ENCODE data around the gene WDR1.

Gene WDR1

DNA sequence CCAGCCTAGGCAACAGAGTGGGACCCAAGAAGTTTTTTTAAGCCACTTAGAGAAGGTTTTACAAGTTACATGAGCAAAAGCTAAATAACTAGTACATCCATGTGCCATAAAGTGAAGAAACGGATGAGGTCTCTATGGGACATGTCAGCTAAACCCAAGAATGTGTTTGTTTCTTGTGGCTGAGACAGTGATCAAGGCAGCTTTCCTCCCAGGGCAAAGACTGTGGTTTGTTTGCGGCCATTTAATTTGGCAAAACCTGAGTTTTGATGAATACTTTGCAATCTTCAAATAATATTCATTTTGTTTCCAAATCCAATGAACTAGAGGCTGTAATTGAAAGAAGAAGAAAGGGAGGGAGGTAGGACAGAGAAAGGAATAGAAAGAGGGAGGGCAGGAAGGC, 50.4 kb downstream of the WDR1 start:
- no peak for DNase-seq

DNA sequence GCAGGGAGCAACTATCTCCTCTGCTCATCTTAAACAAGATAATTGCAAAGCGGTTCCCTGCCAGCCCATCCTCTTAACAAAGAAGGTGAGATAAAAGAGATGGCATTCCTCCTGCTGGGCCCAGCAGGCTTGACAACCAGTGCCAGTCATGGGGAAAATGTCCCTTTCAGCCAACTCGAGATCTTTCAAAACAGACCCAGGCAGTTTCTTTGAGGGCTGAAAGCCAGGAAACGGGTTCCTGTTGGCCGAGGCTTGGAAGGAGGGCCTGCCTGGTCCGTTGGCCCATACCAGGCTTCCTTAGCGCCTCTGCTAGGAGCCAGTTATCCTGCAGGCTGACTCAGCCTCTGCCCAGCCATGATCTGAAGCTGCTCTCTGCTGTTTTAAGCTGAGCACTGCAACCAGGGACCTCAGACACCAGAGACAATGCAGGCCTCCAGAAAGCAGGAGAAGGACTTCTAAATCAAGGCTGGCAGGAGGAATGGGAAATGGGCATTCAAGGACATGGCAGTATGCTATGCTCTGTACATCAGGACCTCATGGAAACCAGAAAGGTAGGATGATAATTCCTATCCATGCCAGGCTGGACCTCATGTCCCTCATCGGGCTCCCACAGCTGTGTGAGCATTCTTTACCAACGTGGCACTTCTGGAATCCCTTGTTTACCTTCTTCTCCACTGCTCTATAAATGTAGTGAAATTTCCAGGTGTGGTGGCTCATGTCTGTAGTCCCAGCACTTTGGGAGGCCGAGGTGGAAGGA, 52.9 kb downstream of the WDR1 start:
- no peak for DNase-seq

DNA sequence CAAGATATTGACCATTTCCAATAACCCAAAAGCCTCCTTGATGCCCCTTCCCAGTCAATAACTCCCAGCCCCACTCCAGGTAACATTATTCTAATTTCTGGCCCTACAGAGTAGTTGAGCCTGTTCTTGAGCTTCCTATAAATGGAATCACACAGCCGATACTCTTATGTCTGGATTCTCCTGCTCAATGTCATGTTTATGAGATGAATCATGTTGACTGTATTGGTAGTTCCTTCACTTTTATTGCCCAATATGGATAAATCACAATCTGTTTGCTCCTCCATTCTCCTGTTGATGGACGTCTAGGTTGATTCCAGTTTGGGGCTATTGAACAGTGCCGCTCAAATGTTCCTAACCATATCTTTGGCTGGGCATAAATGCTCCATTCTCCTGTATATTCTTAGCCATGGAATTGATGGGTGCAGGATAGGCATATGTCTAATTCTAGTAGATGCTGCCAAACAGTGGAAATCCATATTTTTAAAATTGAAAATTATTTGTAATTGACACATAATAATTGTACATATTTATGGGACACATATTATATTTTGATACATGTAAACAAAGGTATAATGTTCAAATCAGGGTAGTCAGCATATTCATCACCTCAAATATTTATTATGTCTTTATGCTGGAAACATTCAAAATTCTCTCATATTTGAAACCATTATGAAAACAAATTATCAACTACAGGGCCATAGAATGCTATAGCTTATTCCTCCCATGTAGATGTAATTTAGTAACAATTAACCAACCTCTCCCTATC, 54.8 kb downstream of the WDR1 start:
- no peak for DNase-seq

DNA sequence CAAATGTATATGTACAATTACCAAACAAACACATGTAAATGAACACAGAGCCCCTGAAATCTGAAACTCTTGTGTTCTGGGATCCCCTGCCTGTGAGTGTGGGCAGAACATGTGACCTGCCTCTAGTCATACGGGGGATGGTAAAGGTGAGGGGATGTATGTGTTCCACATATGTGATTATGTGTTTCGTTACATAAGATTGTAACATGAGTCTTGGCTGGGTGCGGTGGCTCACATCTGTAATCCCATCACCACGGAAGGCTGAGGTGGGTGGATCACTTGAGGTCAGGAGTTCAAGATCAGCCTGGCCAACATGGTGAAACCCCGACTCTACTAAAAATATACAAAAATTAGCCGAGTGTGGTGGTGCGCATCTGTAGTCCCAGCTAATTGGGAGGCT, 58.2 kb downstream of the WDR1 start:
- no peak for DNase-seq

DNA sequence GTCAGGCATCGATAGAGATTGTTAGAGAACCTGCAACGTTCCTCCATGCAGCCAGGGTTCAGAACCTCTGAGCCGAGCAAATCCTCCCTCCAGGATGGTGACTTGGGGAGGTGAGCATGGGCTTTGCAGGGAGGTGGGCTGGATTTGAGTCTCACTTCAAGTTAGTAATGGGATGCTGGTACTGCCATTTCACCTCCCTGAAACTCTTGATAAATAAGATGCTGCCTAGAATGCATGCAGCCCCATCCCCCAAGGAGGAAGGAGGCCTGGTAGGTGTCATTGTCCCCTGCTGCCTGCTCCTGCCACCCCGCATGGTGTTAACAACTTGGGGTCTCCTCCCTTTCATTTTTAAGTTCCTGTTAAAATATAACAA, 59.6 kb downstream of the WDR1 start:
- DNase-seq, result no peak

DNA sequence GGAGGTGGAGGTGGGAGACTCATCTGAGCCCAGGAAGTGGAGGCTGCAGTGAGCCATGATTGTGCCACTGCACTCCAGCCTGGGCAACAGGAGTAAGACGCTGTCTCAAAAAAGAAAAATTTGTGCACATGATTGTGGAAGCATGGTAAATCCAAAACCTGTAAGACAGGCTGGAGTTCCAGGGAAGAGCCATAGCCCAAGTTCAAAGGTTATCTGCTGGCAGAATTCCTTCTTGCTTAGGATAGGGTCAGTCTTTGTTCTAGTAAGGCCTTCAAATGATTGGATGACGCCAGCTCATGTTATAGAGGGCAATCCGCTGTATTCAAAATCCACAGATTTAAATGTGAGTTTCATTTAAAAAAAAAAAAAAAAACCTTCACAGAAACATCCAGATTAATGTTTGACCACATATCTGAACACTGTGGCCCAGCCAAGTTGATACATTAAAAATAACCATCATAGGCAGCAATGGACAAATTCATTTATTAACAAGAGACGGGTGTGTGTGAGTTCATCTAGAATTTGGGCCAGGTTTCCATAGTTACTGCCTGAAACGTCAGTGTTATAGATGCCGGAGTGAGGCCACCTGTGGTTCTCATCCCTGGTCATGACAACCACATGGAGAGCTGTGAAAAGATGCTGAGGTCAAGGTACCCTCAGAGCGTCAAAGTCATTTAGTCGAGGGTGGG, 60.1 kb downstream of the WDR1 start:
- no peak for DNase-seq

DNA sequence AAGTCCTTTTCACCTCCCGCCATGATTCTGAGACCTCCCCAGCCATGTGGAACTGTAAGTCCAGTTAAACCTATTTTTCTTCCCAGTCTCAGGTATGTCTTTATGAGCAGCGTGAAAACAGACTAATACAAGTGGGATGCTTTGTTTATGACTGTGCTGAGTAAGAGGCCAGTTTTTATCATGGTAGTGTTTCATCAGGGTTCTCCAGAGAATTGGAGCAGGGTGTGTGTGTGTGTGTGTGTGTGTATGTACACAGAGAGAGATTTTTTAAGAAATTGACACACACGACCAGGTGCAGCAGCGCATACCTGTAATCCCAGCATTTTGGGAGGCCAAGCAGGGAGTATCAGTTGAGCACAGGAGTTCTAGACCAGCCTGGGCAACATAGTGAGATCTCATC, 60.7 kb downstream of the WDR1 start:
- no peak for DNase-seq

DNA sequence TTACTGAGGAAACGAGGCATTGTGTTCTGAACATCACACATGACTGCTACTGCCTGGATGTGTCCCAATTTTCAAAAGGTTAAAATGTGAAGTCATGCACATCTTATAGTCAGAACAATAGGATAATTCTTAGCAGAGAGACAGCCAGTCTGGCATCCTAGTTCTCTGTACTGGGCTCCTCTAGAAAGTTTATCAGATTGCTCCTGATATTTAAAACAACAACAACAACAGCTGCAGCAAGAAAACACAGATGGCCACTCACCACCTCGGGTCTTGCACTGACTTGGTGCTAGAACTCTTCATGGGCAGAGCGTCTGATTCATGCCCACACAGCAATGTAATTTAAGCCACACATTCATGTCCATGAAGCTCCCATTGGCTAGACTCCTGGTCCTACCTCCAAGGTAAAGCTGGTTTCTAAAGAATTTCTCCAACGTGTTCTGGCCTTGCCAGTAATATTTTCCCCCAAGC, 62.0 kb downstream of the WDR1 start:
- DNase-seq, result no peak

DNA sequence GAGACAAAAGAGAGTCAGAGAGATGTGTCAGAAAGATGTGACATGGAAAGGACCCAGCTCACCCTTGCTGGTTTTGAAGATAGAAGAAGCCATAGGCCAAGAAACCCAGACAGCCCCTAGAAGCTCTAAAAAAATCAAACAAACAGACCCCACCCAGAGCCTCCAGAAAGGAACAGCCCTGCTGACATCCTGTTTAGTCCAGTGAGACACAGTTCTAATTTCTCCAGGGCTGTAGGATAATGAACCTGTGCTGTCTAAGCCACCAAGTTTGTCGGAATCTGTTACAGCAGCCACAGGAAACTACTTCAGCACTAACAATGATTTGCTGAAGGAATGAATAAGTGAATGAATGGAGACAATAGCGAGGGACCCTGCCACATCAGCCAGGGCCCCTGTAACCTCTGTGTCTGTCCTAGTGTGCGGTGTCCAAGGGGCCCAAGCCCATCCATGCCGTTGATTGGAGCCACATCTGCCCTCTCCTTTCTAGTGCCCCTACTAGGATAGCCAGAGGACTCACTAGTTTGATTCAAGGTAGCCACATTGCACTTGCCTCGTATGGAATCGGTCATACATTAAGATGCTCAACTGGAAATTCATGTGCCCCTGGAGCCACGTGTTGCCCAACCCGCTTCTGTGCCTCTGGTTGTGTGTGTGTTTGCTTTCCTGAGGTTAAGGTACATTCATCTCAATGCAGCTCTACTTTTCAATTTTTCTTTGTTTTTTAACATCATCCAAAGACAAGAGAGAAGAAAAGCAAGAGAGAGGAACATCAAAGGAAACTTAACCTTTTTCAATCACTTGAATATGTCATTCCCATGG, 62.8 kb downstream of the WDR1 start:
- no peak for DNase-seq

DNA sequence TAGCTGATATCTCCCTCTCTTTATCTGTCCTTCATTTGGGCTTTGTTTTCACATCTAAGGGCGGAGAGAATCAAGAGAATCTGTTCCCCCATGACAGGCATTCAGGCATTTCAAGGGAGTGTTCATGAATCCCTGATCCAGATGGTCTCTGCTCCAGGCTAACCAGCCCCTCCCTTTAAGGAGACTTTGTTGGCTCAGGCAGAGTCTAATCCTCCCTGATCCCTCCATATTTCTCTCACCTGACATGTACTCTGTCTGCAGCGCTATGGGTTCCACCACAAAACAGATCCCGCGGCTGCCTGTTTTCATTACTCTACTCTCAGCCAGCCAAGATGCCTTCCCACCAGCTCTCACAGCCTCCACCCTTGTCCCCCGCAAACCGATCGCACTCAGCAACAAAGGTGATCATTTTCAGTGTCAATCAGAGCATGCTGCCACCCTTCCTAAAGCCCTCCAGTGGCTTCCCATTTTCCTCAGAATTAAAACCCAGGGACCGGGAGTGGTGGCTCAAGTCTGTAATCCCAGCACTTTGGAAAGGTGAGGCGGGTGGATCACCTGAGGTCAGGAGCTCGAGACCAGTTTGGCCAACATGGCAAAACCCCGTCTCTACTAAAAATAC, 65.0 kb downstream of the WDR1 start:
- DNase-seq, result no peak

DNA sequence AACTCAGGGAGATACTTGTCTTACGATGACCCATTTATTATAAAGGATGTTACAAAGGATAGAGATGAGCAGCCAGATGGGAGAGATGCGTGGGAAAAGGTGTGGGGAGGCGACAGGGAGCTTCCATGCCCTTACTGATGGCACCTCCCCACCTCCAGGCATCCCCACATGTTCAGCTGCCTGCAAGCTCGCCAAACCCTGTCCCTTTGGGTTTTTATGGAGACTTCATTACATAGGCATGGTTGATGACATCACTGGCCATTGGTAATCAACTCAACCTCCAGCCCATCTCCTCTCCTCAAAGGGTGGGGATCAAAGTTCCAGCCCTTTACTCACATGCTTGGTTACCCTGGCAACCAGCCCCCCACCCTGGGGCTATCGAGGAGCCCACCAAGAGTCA, 65.9 kb downstream of the WDR1 start:
- no peak for DNase-seq

DNA sequence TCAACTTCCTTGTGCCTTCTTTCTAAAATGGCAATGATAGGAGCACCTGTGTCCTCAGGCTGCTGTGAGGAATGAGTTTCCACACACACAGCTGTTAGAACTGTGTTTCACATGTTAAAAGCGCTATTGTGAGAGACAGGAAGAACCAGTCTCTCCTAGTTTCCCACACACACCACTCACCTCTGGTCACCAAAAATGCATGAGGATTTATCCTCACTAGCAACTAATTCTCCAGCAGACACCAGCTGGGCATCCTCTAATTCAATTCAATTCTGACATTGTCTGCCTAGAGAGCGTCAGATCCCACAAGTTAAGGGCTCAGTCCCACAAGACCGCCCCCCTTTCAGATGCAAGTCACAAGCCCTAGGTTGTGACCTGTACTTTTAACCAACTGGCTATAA, 66.3 kb downstream of the WDR1 start:
- DNase-seq, result no peak

DNA sequence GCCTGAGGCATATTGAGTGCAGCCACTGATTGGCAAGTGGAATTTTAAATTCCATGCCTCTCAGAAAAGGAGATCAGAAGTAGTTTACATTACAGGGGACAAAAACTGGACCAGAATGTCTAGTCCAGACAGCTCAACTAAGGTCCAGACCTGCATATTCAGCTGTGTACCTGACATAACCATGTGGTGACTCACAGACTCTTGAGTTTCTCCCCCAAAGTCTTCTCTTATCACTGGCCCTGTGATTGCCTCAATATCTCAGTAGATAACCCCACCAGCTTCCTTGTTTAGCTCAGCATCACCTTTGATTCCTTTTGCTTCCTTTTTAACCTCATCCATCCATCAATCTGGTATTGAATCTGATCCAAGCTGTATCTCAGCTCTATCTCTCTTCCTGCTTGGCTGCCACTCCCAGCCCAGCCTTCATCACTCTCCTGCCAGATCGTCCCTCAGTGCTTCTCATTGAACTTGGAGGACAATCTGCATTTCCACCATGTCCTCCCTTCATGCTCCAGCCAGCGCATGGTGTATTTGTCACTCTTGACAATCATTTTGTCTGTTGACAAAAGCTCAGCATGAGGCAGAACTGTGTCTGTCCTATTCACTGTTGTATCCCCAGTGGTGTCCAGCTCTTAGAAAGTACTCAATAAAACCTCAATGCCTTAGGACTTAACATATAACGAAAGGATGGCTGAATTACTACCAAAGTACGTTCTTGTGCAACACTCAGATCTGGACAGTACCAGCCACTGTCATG, 67.5 kb downstream of the WDR1 start:
- no peak for DNase-seq

DNA sequence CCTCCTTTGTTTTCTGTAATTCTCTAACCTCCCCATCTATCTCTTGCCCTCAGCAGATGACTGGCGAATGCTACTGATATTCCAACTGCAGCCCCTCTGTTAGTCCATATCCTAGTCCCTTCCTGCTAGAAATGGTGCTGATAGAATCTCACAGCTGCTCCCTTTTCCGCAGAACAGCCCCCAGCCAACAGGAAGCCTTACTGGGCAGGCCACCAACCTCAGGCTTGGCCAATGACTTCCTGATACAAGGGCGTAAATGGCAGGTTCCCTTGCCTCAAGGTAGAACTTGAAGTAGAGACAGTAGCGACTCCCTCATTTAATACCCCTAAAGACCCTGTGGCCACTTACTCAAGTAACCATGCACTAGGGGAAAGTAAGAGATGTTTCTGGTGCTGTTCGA, 68.6 kb downstream of the WDR1 start:
- DNase-seq, result no peak

DNA sequence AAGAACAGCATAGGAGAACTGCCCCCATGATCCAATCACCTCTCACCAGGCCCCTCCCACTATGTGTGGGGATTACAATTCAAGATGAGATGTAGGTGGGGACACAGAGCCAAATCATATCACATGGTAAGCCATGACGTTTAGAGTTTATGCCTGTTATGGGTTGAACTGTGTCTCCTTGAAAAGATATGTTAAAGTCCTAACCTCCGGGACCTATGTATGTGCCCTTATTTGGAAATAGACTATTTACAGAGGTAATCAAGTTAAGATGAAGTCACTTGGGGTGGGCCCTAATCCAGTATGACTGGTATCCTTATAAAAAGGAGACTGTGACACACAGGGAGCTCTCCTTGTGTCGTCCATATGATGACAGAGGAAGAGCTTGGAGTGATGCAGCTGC, 70.1 kb downstream of the WDR1 start:
- DNase-seq, result no peak

DNA sequence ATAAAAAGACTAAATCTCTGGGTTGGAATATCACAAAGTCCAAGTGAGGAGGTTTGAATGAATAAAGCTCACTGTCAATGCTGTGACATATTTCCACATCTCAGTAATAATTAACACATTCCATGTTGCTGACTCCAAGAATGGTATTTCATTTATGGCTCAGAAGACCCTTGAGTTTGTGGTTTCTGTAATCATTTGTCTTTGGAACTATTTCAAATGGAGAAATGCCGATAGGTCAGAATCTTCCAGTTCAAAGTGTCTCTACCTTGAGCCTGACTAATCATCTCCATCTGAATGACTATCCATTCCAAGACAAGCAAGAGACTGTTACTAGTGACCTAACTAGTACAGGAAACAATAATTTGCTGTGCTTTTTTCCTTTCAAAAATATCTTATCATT, 71.1 kb downstream of the WDR1 start:
- DNase-seq, result no peak

DNA sequence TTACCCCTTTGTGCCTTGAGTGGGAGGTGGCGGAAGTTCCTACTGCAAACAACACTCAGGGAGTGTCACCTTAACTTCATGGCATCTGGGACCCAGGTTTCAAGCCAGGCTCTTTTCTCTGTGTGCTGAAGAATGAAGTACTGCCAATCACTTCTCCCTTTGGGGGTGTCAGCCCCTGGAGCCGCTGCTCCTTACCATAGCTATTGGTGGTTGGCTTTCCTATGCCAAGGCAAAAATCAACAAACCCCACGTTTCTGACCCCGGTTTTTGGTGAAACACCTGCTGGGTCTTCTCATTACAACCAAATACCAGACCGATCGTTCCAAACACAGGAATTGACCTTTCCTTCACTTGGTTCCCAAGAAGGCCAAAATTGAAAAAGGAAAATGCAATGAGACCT, 75.6 kb downstream of the WDR1 start:
- no peak for DNase-seq

DNA sequence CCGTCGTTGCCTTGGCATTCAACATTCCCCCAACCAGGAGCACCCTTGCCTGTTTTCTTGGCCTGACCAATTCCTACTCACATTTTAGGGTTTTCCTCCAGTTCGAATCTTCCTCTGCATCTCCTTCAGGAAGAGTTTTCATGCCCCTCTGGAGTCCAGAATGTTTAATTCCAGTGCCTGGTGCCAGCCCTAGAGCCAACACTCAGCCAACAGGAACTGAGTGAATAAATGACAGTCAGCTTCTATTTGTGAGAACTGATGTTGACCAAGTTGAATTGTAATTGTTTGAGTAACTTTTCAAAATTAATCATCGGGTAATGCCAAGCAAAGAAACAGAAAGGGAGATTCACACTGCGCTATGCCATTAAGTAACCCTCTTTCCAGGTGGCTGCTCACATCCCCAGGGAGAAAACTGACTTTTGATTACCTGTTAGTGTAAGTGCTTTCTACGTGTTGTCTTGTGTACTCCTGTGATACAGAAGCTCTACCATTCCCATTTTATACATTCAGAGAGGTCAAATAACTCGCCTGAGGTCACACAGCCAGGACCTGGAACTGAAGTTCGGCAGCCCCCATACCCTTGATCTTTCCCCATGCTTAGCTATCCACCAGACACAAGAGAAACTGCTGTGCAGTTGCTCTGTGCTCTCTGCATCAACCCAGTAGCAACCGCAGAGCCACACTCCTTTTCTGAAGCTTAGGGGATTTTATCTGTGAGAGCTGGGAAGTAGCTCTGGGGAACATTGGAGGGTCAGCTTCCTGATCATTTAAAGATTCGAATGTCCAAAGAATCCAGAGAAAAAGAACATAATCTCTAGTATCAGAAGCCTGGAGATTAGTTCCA, 76.3 kb downstream of the WDR1 start:
- DNase-seq, result no peak

DNA sequence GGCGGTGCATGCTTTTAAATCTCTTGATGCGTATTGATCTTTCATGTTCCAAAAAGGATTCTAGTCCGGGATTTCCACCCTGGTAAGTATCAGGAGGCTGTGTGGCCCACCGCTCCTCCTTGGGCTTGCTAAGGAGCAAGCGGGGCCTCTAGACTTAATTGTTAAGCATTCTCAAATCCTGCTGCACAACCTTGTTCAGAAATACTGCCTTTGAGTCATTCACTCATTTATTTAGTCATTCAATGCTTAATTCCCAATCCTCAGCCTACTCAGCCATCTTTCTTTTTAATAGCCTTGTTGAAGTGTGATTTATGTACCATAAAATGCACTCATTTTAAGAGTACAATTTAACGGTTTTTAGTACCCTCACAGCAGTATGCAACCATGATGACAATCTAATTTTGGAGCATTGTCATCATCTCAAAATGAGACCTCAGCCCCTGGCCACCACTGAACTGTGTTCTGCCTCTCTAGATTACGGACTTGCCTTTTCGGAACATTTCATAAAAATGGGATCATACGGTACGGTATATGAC, 79.7 kb downstream of the WDR1 start:
- no peak for DNase-seq

DNA sequence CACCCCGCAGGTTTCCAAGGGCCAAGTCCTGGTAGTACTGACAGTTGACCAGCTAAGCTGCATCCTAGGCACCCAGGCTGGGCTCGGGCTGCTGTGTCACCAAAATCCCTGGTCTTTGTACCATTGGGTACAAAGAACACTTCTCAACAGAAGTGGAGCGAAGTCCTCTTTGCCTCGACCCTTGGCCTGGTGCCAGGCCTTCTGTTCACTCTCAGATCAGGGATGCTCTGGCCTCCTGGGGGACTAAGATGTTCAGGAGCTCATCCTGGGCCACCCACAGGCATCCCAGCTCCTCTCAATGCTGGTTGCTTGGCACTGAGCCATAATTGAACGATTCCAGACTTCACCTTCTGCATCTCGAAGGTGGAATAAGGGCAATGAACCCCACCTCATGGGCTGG, 81.5 kb downstream of the WDR1 start:
- DNase-seq, result no peak
